ENCODE data around the gene FN3K. TPM values are rescaled to one million over a fixed set of nuclear protein-coding genes. Genes with fewer than 3 reads are reported as not detected.

The FN3K gene
- total and polyA plus RNA-seq, 2 of the 4 experiments (the other 2 are of a cell fraction) = 0.90 to 2.9 TPM

DNA sequence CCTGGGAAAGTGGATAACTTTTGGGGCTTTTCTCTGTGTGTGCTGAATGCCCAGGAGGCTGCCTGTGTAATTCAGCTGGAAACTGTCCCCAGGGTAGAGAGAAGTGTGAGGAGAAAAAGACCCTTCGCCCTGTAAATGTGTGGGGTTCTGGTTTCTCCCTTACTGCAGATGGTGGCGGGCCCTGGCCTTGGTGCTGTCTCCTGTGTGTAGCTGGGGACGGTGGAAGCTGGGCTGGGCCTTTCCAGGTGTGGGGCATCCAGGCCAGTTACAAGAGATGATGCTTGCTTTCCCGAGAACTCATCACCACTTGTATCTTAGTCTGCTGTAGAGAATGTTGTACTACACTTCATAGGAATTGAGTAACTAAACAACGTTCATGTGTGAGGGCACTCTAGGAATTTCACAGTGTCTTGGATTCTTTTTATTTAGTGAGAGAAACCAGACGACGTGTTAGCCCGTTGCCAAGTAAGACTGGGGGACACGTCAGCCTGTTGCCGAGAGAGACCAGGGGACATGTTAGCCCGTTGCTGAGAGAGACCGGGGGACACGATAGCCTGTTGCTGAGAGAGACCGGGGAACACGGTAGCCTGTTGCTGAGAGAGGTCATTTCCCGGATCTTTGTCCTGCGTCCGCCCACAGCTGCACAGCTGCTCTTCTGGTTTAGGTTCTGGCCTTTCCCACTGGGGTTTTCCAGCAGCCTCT, 59.5 kb downstream of the FN3K start:
- in situ Hi-C loops (cut with MboI; ENCODE audit: low sequenced_read_pairs) (no loop called here), intact Hi-C loops (cut with micrococcal nuclease) (no loop called here), dilution Hi-C loops (cut with HindIII; ENCODE audit: low sequenced_read_pairs, unreplicated experiment) (no loop called here)
- BruUV-seq (replicated peaks) = no TSS peak
- Histone ChIP-seq H2BK15ac (ENCODE audit: low read depth, low read length) (no peak overlapping the region), H3K23ac (ENCODE audit: low read depth, low read length) (no peak overlapping the region), H3K56ac (ENCODE audit: extremely low read depth, insufficient read depth, low read length) (no peak overlapping the region), H2BK20ac (ENCODE audit: low read depth, low read length) (no peak overlapping the region), H2AK9ac (replicated peaks; ENCODE audit: low read depth, low read length, poor library complexity) (no peak overlapping the region), H4K20me1 (ENCODE audit: insufficient read depth, low read length) (peaks cover 6% of the 10 kb centered on the region), H3K4me1 (ENCODE audit: control insufficient read depth, insufficient read depth, low read length) (peaks cover 7% of the 10 kb centered on the region), H3K79me1 (ENCODE audit: low read depth in 1 of 2, low read length in 2 of 2) (peaks cover 6 to 60% of the 10 kb centered on the region in 2 experiments), H4K8ac (ENCODE audit: low read depth in 2 of 2, low read length in 2 of 2) (no peak overlapping the region), H2BK5ac (ENCODE audit: low read depth, low read length, poor library complexity, severe bottlenecking) (no peak overlapping the region), H3K4me2 (ENCODE audit: low read depth, low read length) (no peak overlapping the region), H3K9ac (ENCODE audit: low read depth, low read length) (no peak overlapping the region), H3K14ac (replicated peaks; ENCODE audit: low read depth, low read length) (no peak overlapping the region), H4K5ac (ENCODE audit: low read depth, low read length) (no peak overlapping the region), H2AK5ac (ENCODE audit: low read depth, low read length) (no peak overlapping the region), H3K4me3 (ENCODE audit: insufficient read depth, low read depth, low read length) (no peak overlapping the region), H2AFZ (replicated peaks; ENCODE audit: low read length, poor library complexity) (no peak overlapping the region), H3K18ac (ENCODE audit: low read depth, low read length) (no peak overlapping the region), H3K9me1 (ENCODE audit: insufficient read depth, low read length) (no peaks in the 10 kb centered on the region; the same call in 1 of the 2 replicates), H3K36me3 (ENCODE audit: control insufficient read depth, insufficient read depth, low read length) (no peaks in the 10 kb centered on the region; the same call in 1 of the 2 replicates), H4K91ac (ENCODE audit: insufficient read depth, low read depth, low read length) (no peak overlapping the region), H3K9me3 (ENCODE audit: control insufficient read depth, insufficient read depth, low read length) (no peaks in the 10 kb centered on the region), H3K27ac (ENCODE audit: insufficient read depth, low read length) (no peak overlapping the region), H3K27me3 (ENCODE audit: control insufficient read depth, insufficient read depth, low read length) (no peaks in the 10 kb centered on the region), H2BK120ac (ENCODE audit: low read depth, low read length) (no peak overlapping the region), H3K4ac (ENCODE audit: low read depth, low read length) (no peak overlapping the region)
- DNase-seq (peak; percentile 20), ATAC-seq (ENCODE audit: low read depth) (no peak)
- CTCF ChIA-PET = no interaction called here
- WGBS, 2 experiments (ENCODE audit: extremely low coverage in 2 of 2, insufficient read length in 1 of 2) = 92% methylated on average over 13 of the region's 18 CpGs; no CpG with 5 or more reads in 1 of the 2 experiments
- POLR2A ChIA-PET (ENCODE audit: unreplicated experiment) = no interaction called here
- TF ChIP-seq MAFK (IDR thresholded peaks at IDR 0.05; ENCODE audit: low read depth, low read length) = no peak
- no peak for TF ChIP-seq POLR2A (IDR thresholded peaks at IDR 0.05; ENCODE audit: low read depth, low read length)
- no peak for TF ChIP-seq CHD1 (IDR thresholded peaks at IDR 0.05; ENCODE audit: low read depth, low read length)
- TF ChIP-seq RAD21 (IDR thresholded peaks at IDR 0.05; ENCODE audit: low read length) = no peak
- TF ChIP-seq, protein P1, sequence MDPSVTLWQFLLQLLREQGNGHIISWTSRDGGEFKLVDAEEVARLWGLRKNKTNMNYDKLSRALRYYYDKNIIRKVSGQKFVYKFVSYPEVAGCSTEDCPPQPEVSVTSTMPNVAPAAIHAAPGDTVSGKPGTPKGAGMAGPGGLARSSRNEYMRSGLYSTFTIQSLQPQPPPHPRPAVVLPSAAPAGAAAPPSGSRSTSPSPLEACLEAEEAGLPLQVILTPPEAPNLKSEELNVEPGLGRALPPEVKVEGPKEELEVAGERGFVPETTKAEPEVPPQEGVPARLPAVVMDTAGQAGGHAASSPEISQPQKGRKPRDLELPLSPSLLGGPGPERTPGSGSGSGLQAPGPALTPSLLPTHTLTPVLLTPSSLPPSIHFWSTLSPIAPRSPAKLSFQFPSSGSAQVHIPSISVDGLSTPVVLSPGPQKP (IDR thresholded peaks at IDR 0.05; ENCODE audit: borderline replicate concordance, low read depth, low read length) = no peak
